ENCODE data around the gene TAPT1.

Gene TAPT1

GRCh38 chr4:16203083-16203482 is 23.2 kb downstream of the TAPT1 start:
- DNase-seq: no peak
- no peak for TF ChIP-seq CTCF (IDR thresholded peaks at IDR 0.05; ENCODE audit: low read depth, low read length)
- peaks cover 5% of the 10 kb centered on the region for H3K4me1 ChIP-seq

GRCh38 chr4:16202598-16202997 is 23.7 kb downstream of the TAPT1 start:
- no peak for DNase-seq
- Histone ChIP-seq H3K27me3 (no peaks in the 10 kb centered on the region), H3K9me3 (no peaks in the 10 kb centered on the region), H3K4me3 (ENCODE audit: low read depth, low read length) (no peak overlapping the region), H3K36me3 (no peaks in the 10 kb centered on the region), H3K4me1 (peaks cover 8% of the 10 kb centered on the region)
- TF ChIP-seq CTCF (IDR thresholded peaks at IDR 0.05; ENCODE audit: low read depth, low read length): no peak

More at GRCh38 chr4:16203083-16203482, 23.2 kb downstream of the TAPT1 start:
- no peak overlapping the region for H3K4me3 ChIP-seq (ENCODE audit: low read depth, low read length)
- no peaks in the 10 kb centered on the region for H3K9me3 ChIP-seq
- H3K36me3 ChIP-seq: no peaks in the 10 kb centered on the region
- no peaks in the 10 kb centered on the region for H3K27me3 ChIP-seq

- no peaks in the 10 kb centered on the region for H3K27me3 ChIP-seq
- peak; percentile 47 for TF ChIP-seq CTCF (IDR thresholded peaks at IDR 0.05; ENCODE audit: low read depth, low read length)
- DNase-seq: no peak
- H3K4me1 ChIP-seq: peaks cover 6% of the 10 kb centered on the region; the same call in 1 of the 2 replicates
- H3K4me3 ChIP-seq (ENCODE audit: low read depth, low read length): no peak overlapping the region
- H3K36me3 ChIP-seq: no peaks in the 10 kb centered on the region
- no peaks in the 10 kb centered on the region for H3K9me3 ChIP-seq
Observed at GRCh38 chr4:16199093-16199492, 27.2 kb downstream of the TAPT1 start.

GRCh38 chr4:16197876-16198665 is 28.2 kb downstream of the TAPT1 start:
- no peak for DNase-seq
- H3K4me1 ChIP-seq: peaks cover 6% of the 10 kb centered on the region; the same call in 1 of the 2 replicates
- H3K36me3 ChIP-seq: no peaks in the 10 kb centered on the region
- no peaks in the 10 kb centered on the region for H3K27me3 ChIP-seq
- no peak for TF ChIP-seq CTCF (IDR thresholded peaks at IDR 0.05; ENCODE audit: low read depth, low read length)
- H3K9me3 ChIP-seq: no peaks in the 10 kb centered on the region
- H3K4me3 ChIP-seq (ENCODE audit: low read depth, low read length): no peak overlapping the region

GRCh38 chr4:16196482-16197393 is 29.5 kb downstream of the TAPT1 start:
- H3K36me3 ChIP-seq: no peaks in the 10 kb centered on the region
- H3K27me3 ChIP-seq: no peaks in the 10 kb centered on the region
- H3K9me3 ChIP-seq: no peaks in the 10 kb centered on the region
- H3K4me1 ChIP-seq: peaks cover 10% of the 10 kb centered on the region; the same call in 1 of the 2 replicates
- DNase-seq: no peak
- no peak for TF ChIP-seq CTCF (IDR thresholded peaks at IDR 0.05; ENCODE audit: low read depth, low read length)
- no peak overlapping the region for H3K4me3 ChIP-seq (ENCODE audit: low read depth, low read length)
